ENCODE results near the gene IL12RB1.

IL12RB1 gene

GRCh38 chr19:18085702-18086457 is 854 bp downstream of the IL12RB1 start:
- DNase-seq: no peak

GRCh38 chr19:18083929-18084684 is 2.6 kb downstream of the IL12RB1 start:
- DNase-seq: no peak

GRCh38 chr19:18074192-18074591 is 12.5 kb downstream of the IL12RB1 start:
- DNase-seq: no peak

- DNase-seq: no peak
Measured at GRCh38 chr19:18073197-18073596, 13.5 kb downstream of the IL12RB1 start.

GRCh38 chr19:18072335-18072734 is 14.4 kb downstream of the IL12RB1 start:
- DNase-seq: no peak

- DNase-seq: no peak
Measured at GRCh38 chr19:18070181-18070580, 16.6 kb downstream of the IL12RB1 start.

- no peak for DNase-seq
Measured at GRCh38 chr19:18069383-18069782, 17.4 kb downstream of the IL12RB1 start.

- no peak for DNase-seq
Measured at GRCh38 chr19:18068395-18068794, 18.3 kb downstream of the IL12RB1 start.

- DNase-seq: no peak
Measured at GRCh38 chr19:18065173-18065495, 21.6 kb downstream of the IL12RB1 start.

GRCh38 chr19:18063463-18063862 is 23.3 kb downstream of the IL12RB1 start:
- DNase-seq: peak; percentile 17

GRCh38 chr19:18062028-18062427 is 24.7 kb downstream of the IL12RB1 start:
- no peak for DNase-seq

- DNase-seq: no peak
Measured at GRCh38 chr19:18060472-18060871, 26.3 kb downstream of the IL12RB1 start.

- no peak for DNase-seq
Measured at GRCh38 chr19:18059902-18060301, 26.8 kb downstream of the IL12RB1 start.

- DNase-seq: no peak
Measured at GRCh38 chr19:18059297-18059696, 27.4 kb downstream of the IL12RB1 start.

- peak; percentile 62 for DNase-seq
Measured at GRCh38 chr19:18058208-18059009, 28.3 kb downstream of the IL12RB1 start.

- DNase-seq: no peak
Measured at GRCh38 chr19:18057557-18057956, 29.2 kb downstream of the IL12RB1 start.

- no peak for DNase-seq
Measured at GRCh38 chr19:18055967-18056366, 30.8 kb downstream of the IL12RB1 start.

GRCh38 chr19:18053576-18054219 is 33.0 kb downstream of the IL12RB1 start:
- peak; percentile 4 for DNase-seq

- no peak for DNase-seq
Measured at GRCh38 chr19:18051887-18052286, 34.8 kb downstream of the IL12RB1 start.

- peak; percentile 4 for DNase-seq
Measured at GRCh38 chr19:18049385-18049784, 37.3 kb downstream of the IL12RB1 start.

- peak; percentile 38 for DNase-seq
Measured at GRCh38 chr19:18046059-18046718, 40.5 kb downstream of the IL12RB1 start.

- DNase-seq: no peak
Measured at GRCh38 chr19:18045307-18046050, 41.3 kb downstream of the IL12RB1 start.

Measured in HCEC 1CT (cell line).